Uterus (tissue), 4 donors: ENCODE data around the gene NR6A1. TPM values are rescaled to one million over a fixed set of nuclear protein-coding genes. Genes with fewer than 3 reads are reported as not detected.

Experiments used
- DNase-seq, 2 donors: peaks; one replicate each; pipeline ENCODE4 v3.0.0-alpha.2; 2019 to 2020
- H3K27ac ChIP-seq, 2 donors: fragments of 200-600 bp; sonication (generic); 1 replicate in 1 of 2; 2 replicates in 1 of 2; pipeline ENCODE4 v1.5.1; 2016 to 2018
- H3K27me3 ChIP-seq, 2 donors: fragments of 200-600 bp; sonication (generic); one replicate each; pipeline ENCODE4 v1.5.1; 2018 to 2019; ENCODE audit warnings: control low read depth in 1 of 2
- H3K36me3 ChIP-seq, 2 donors: fragments of 200-600 bp; sonication (generic); one replicate each; pipeline ENCODE4 v1.5.1; 2019; ENCODE audit warnings: control low read depth in 1 of 2
- H3K4me1 ChIP-seq, 2 donors: fragments of 200-600 bp; sonication (generic); one replicate each; pipeline ENCODE4 v1.5.1; 2018 to 2019; ENCODE audit warnings: control low read depth in 1 of 2
- H3K4me3 ChIP-seq, 2 donors: fragments of 200-600 bp; sonication (generic); 1 replicate in 1 of 2; 2 replicates in 1 of 2; pipeline ENCODE4 v1.5.1; 2018 to 2019; ENCODE audit warnings: mild to moderate bottlenecking in 1 of 2
- H3K9me3 ChIP-seq, 2 donors: fragments of 200-600 bp; sonication (generic); one replicate each; pipeline ENCODE4 v1.5.1; 2019; ENCODE audit warnings: control low read depth in 1 of 2
- POLR2A ChIP-seq, 2 donors: fragments of 450-650 bp; IDR thresholded peaks; one replicate each; pipeline ENCODE4 v1.6.1; 2016; ENCODE audit warnings: antibody characterized with exemption in 2 of 2, mild to moderate bottlenecking in 1 of 2, moderate library complexity in 1 of 2
- intact Hi-C: fragments of 100-400 bp; cut with DNase I; formaldehyde crosslinking; loops from one replicate; pipeline ENCODE4 v1.15.1; 2023; ENCODE audit warnings: low total_unique reads
- total RNA-seq, 4 donors: library from RNA; depleted of rRNA in 3 of 4; stranded (reverse); fragments of >200 nt in 3 of 4; gene quantifications; one replicate each; pipeline versions ENCODE4 v1.1.0 to v1.2.4, GENCODE V29; 2014 to 2023
- TF ChIP-seq, protein P1 (sequence below), 4 experiments: fragments of 200-600 bp in 2 of 4; fragments of 450-650 bp in 2 of 4; sonication (generic) in 2 of 4; IDR thresholded peaks; one replicate each; pipeline ENCODE4 v1.5.1; 2016 to 2019; ENCODE audit warnings: antibody characterized with exemption in 4 of 4, mild to moderate bottlenecking in 2 of 4, moderate library complexity in 1 of 4
- donor health status: DM: yes; HTN: yes; CAD: no.

Gene NR6A1
- total RNA-seq, 4 donors from 2014 or later, result under 0.01 to 2.6 (median 1.3) TPM; not detected in 1

DNA sequence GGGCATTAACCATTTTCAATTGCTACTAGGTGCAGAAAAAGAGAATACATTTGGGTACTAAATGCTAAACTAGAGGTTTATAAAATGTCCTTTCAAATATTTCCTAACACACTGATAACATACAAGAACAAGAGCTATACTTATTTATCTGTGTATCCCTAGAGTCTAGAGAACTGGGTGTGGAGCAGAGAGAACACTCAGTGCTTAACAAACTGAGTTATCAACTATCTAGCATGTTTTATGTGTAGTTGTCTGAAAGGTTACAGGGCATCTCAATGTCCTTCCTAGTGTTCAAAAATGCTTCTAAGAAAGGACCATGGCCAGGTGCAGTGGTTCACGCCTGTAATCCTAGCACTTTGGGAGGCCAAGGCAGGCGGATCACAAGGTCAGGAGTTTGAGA is 40.3 kb downstream of the NR6A1 start:
- Histone ChIP-seq H3K4me3 (no peak overlapping the region), H3K27me3 (no peaks in the 10 kb centered on the region), H3K9me3 (no peaks in the 10 kb centered on the region), H3K4me1 (no peaks in the 10 kb centered on the region), H3K36me3 (no peaks in the 10 kb centered on the region), H3K27ac (no peak overlapping the region)
- intact Hi-C loops, result no loop called here
- DNase-seq, result no peak
- TF ChIP-seq, protein P1, sequence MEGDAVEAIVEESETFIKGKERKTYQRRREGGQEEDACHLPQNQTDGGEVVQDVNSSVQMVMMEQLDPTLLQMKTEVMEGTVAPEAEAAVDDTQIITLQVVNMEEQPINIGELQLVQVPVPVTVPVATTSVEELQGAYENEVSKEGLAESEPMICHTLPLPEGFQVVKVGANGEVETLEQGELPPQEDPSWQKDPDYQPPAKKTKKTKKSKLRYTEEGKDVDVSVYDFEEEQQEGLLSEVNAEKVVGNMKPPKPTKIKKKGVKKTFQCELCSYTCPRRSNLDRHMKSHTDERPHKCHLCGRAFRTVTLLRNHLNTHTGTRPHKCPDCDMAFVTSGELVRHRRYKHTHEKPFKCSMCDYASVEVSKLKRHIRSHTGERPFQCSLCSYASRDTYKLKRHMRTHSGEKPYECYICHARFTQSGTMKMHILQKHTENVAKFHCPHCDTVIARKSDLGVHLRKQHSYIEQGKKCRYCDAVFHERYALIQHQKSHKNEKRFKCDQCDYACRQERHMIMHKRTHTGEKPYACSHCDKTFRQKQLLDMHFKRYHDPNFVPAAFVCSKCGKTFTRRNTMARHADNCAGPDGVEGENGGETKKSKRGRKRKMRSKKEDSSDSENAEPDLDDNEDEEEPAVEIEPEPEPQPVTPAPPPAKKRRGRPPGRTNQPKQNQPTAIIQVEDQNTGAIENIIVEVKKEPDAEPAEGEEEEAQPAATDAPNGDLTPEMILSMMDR (IDR thresholded peaks at IDR 0.05), result no peak
- no peak for TF ChIP-seq POLR2A (IDR thresholded peaks at IDR 0.05)

DNA sequence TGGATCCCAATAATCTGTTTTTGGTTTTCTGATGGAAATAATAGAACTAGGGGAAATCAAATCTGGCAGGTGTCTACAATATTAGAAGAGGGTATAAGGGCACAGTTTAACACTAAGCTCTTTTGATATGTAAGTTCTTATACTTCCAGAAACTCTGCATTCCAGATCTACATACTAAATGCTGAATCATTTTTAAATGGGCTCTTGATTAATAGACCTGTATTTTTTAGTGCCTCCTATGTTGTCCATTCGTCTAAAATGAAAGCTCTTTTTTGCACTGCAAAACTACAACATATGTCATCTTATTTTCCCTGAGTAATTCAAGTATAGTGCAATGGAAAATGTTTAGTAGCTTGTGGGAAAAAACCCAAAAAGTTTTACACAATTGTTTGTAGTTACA is 44.2 kb downstream of the NR6A1 start:
- H3K36me3 ChIP-seq, result no peaks in the 10 kb centered on the region
- no peak for DNase-seq
- H3K27ac ChIP-seq, result no peak overlapping the region
- H3K9me3 ChIP-seq, result no peaks in the 10 kb centered on the region
- TF ChIP-seq, protein P1 (IDR thresholded peaks at IDR 0.05), result no peak
- no peak for TF ChIP-seq POLR2A (IDR thresholded peaks at IDR 0.05)
- no peaks in the 10 kb centered on the region for H3K27me3 ChIP-seq
- no peaks in the 10 kb centered on the region for H3K4me1 ChIP-seq
- intact Hi-C loops, result no loop called here
- no peak overlapping the region for H3K4me3 ChIP-seq

DNA sequence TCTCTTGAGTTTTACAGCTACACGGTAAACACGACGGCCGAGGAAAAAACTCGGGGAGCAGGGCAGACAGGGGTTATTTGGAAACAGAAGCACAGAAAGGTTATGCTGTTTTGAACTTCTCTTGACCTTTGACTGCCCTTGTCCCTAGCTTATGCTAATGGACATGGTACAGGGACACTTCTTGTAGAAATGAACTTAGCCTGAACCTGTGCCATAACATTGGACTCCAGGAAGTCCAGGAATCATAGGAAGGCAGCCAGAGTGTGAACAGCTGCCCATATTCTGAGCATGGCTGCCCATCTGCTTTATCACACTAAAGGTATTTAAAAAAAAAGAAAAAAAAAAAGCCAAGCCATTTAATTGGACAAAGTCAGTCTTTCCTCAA is 46.1 kb downstream of the NR6A1 start:
- Histone ChIP-seq H3K9me3 (no peaks in the 10 kb centered on the region), H3K4me1 (no peaks in the 10 kb centered on the region), H3K27me3 (no peaks in the 10 kb centered on the region), H3K27ac (peak overlapping the region in 1 of 2 donors; percentile 0), H3K36me3 (no peaks in the 10 kb centered on the region), H3K4me3 (no peak overlapping the region)
- intact Hi-C loops, result no loop called here
- TF ChIP-seq, protein P1 (IDR thresholded peaks at IDR 0.05), result no peak
- no peak for TF ChIP-seq POLR2A (IDR thresholded peaks at IDR 0.05)
- DNase-seq, result no peak

DNA sequence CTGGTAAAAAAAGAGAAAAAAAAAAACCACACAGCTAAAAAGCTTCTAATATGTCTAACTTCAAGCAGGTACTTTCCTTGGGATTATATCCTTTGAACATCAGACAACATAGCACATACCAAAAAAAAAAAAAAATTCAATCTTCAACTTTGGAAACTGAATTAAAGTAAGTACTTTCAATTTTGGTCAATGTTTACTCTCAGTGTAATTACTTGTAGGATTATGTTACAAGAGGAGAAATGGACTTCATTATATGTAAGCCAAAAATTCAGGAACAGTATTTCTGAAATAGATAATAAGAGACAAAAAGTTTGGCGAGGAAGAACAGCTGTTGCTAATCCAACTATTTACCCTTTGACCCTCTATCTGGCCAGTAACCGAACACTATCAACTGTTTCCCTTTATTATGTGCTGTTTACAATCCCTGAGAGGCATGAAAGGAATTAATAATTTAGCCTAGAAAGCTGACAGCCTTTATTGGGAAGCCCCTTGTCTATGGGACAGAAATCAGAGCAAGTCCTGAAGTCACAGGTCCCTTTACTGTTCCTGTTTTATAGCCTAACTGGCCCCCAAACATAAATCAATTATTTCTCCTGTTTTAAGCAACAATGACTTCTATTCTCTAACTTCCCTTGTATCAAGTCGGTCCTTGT is 46.6 kb downstream of the NR6A1 start:
- intact Hi-C loops, result no loop called here

DNA sequence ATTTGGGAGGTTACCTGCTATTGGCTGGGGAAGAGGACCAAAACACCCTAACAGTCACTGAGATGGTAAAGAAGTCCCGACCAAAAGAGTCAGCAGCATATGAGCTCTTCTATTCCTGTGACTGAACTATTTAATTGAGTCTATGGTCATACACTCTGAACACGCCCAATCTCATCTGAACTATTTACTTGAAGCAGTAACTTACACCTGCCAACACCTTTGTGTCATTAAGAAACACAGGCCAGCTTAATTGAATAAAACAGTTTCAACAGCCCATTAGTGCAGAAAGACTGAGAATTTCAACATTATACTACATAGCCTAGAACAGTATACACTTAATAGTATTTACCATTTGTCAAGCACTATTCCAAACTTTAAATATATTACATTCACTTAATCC is 47.8 kb downstream of the NR6A1 start:
- TF ChIP-seq POLR2A (IDR thresholded peaks at IDR 0.05), result no peak
- TF ChIP-seq, protein P1 (IDR thresholded peaks at IDR 0.05), result no peak
- DNase-seq, result no peak
- Histone ChIP-seq H3K4me3 (no peak overlapping the region), H3K9me3 (no peaks in the 10 kb centered on the region), H3K27me3 (no peaks in the 10 kb centered on the region), H3K36me3 (no peaks in the 10 kb centered on the region), H3K4me1 (no peaks in the 10 kb centered on the region), H3K27ac (no peak overlapping the region)
- intact Hi-C loops, result no loop called here

More for the DNA sequence above, 46.6 kb downstream of the NR6A1 start:
- Histone ChIP-seq H3K9me3 (no peaks in the 10 kb centered on the region), H3K27me3 (no peaks in the 10 kb centered on the region), H3K4me3 (no peak overlapping the region), H3K4me1 (no peaks in the 10 kb centered on the region), H3K36me3 (no peaks in the 10 kb centered on the region), H3K27ac (peak overlapping the region in 1 of 2 donors; percentile 0)
- DNase-seq, result no peak
- TF ChIP-seq POLR2A (IDR thresholded peaks at IDR 0.05), result no peak
